HG03025 (cell line): ENCODE results near the gene RYR2.

Source experiments
- ATAC-seq: cut with Tn5 transposase; IDR thresholded peaks from one replicate; pipeline ENCODE4 v1.9.1; 2021; ENCODE audit warnings: mild to moderate bottlenecking, moderate library complexity; ENCODE audit not compliant: unreplicated experiment, low FRiP score

Gene RYR2

DNA sequence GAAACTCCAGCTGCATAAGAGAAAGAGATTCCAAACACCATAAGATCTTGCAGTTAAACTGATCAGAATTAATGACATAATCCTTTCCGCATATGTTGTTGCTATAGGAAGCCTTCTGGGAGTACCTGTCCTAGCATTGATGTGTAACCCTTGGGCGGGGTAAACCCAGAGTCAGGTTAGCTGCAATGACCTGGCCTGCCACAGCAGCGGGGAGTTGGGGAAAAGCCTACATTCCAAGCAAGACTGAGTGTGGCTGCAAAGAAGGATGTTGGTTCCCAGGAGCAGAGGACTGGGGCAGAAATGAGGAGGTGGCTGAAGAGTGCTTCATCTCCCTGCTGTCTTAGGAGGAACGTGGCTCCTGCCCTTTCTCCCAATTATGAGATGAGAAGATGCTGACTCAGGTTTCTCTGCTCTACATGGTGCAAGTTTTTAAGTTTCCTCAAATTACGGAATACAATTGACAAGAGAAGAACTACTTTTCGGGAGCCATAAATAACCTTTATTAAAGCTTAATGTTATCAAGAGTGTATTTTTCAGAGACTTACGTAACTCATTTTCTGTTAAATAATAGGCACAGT is 142.1 kb downstream of the RYR2 start:
- ATAC-seq = no peak

DNA sequence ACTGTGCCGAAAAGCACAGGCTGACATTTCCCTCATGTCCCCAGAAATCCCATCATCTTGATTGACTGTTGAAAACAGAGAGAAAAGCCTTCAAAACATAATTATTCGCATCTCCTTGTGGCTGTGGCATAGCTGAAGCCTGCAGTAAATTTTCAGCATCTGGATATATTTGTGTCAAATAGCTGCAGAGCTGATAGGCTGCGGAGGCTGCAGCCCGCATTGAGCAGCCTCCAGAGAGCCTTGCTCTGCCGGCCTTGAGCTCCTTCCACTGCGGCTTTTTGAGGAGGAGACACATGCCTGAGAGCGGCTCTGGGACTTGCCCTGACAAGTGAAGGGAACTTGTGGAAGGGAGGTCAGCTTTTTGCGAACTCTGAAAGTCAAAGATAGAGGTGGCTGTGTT is 144.7 kb downstream of the RYR2 start:
- no peak for ATAC-seq

DNA sequence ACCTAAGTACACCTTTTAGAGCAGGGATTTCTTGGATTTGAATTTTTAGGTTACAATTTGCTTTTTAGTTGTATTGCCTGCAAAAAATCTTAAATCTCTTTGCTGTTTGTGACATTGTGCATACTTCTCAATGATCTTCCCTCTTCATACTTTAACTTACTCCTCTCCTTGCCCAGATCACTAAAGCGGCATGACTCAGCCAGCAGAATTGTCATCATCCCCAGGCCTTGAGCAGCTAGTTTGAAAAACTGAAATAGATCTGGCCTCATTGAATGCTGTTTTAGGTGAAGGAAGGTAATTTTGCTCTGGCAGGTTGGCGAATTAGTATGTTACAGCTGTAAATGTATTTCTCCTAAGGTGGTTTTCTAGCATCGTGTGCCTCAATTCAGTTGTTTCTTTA is 145.9 kb downstream of the RYR2 start:
- no peak for ATAC-seq

GRCh38 chr1:237191403-237191802 is 149.4 kb downstream of the RYR2 start:
- ATAC-seq = no peak

- no peak for ATAC-seq
These were observed 155.8 kb downstream of the RYR2 start for GRCh38 chr1:237197470-237198425.

DNA sequence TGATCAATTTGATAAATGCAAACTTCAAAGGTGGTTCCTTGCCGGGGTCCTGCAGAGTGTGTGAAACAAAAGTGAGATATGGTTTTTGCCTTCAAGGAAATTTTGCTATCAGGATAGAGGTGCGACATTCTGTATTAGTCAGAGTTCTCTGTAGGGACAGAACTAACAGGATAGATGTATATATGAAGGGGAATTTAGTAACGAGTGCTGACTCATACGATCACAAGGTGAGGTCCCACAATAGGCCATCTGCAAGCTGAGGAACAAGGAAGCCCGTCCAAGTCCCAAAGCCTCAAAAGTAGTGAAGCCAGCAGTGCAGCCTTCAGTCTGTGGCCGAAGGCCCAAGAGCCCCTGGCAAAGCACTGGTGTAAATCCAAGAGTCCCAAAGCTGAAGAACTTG is 157.0 kb downstream of the RYR2 start:
- ATAC-seq = no peak

DNA sequence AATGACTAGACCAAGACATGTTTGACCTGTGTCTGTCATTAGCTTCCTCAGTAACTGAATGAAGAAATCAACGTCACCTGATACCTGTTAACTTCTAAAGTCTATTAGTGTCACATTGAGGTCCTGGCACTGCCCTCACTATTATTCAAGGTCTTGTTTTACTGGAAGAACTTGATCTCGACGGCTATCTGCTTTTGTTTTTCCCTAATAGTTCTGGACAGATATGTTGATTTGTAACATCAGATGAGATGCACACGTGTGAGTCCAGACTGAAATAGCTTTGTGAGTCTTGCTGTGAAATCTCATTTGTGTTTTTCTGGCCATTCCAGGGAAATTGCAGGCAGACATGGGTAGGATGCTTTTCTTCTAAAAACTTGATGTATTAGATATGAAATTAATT is 159.2 kb downstream of the RYR2 start:
- no peak for ATAC-seq

- ATAC-seq = no peak
These were observed 162.9 kb downstream of the RYR2 start for GRCh38 chr1:237204841-237205240.

- ATAC-seq = no peak
These were observed 163.5 kb downstream of the RYR2 start for GRCh38 chr1:237205400-237206064.

- ATAC-seq = no peak
These were observed 164.1 kb downstream of the RYR2 start for GRCh38 chr1:237206065-237206414.

GRCh38 chr1:237211031-237211430 is 169.0 kb downstream of the RYR2 start:
- no peak for ATAC-seq

GRCh38 chr1:237211540-237211939 is 169.6 kb downstream of the RYR2 start:
- no peak for ATAC-seq

DNA sequence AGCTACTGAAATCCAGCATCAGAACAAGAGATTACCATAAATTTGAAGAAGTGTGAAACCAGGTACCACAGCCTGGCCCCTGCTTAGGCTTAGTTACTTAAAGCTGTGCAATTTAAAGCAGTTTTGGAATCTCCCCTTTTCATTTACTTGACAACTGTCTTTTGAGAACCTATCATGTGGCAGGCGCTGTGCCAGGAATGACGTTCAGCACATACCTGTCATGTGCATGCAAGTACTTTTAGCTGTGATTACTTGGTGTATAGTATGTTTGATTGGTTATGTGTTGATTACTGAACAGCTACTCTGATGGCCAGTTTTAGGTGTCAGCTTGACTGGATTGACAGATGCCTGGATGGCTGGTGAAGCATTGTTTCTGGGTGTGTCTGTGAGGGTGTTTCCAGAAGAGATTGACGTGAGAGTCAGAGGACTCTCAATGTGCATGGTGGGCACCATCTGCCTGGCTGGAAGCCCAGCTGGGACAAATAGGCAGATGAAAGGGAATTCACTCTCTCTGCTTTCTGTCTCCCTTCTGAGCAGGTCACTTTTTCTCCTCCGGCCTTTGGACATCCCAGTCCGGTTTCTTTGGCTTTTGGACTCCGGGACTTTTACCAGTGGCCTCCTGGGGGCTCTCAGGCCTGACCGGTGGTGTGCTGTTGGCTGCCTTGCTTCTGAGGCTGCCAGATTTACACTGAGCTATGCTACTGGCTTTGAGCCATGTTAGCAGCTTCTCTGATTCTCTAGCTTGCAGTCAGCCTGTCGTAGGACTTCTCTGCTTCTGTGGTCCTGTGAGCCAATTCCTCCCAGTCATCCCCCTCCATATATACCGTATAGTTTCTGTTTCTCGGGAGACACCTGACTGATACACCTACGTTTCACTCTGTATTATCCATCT is 178.0 kb downstream of the RYR2 start:
- ATAC-seq = no peak

GRCh38 chr1:237223419-237223818 is 181.4 kb downstream of the RYR2 start:
- no peak for ATAC-seq

DNA sequence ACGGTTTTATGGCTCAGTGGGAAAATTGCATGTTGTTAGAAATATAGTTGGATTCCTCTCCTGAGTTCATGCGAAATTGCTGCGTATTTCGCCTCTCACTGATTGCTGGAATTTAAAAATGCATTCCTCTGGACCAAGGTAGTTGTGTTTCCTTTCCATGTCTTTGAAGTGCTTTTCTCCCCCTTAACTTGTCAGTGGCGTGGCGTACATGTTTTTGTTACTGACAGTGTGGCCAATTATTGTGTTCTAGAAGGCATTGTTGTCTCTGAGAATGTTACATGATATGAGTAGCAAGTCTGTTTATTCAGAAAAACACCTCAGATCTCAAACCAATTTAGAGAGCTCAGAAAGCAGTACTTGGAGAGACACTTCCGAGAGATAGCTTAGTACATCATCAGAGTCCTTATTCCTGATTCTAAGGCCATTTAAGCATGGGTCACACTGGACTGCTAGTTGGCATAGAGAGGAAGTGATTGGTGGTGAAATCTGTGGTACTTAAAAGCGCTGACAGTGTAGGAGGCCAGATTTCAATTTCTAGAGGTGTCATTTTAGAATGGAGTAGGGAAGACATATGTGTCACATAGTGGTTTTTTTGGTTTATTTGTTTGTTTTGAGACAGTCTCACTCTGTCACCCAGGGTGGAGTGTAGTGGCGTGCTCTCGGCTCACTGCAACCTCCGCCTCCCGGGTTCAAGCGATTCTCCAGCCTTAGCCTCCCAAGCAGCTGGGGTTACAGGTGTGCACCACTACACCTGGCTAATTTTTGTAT is 184.4 kb downstream of the RYR2 start:
- no peak for ATAC-seq

DNA sequence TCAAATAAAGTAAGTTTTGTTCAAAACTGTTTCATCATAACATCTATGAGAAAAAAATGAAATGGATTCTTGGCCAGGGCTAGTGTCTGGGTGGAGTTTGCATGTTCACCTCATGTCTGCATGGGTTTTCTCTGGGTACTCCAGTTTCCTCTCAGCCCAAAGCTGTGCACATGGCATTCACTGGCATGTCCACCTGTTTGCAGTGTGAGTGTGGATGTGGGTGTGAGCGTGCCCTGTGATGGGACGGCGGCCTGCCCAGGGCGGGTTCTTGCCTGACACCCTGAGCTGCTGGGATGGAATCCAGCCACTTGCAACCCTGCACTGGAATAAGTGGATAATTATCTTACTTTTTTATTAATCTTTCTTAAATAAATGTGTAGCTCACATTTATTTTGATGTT is 185.5 kb downstream of the RYR2 start:
- no peak for ATAC-seq

DNA sequence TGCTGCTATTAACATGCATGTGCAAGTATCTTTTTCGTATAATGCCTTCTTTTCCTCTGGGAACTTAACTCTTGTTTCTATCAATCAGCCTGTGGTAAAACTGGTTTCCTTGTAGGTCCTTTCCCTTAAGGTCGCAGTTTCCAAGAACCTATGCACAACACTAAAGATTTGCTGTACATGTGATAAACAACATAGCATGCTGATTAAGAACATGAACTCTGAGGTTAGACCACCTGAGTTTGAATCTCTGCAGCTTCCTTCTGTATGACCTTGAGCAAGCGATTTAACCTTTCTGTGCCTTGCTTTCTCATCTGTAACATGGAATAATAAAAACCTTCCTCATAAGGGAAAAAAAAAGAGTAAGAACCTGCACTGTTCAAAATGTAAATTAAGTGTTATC is 186.4 kb downstream of the RYR2 start:
- ATAC-seq = no peak

DNA sequence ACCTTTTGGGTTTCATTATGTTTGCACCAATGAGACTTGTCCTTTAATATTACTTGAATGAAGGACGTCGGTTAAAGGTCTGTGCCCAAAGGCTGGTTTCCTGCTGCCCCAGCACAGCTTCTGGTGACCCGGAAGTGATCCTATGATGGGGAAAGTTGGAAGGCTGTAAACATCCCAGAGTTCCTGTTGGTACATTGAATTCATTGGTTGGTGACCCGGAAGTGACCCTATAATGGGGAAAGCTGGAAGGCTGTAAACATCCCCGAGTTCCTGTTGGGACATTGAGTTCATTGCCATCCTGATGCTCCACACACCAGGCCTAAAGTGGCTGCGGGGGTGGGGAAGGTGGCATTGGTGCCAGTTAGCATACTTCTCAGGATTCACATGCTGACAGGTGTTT is 187.3 kb downstream of the RYR2 start:
- ATAC-seq = no peak

DNA sequence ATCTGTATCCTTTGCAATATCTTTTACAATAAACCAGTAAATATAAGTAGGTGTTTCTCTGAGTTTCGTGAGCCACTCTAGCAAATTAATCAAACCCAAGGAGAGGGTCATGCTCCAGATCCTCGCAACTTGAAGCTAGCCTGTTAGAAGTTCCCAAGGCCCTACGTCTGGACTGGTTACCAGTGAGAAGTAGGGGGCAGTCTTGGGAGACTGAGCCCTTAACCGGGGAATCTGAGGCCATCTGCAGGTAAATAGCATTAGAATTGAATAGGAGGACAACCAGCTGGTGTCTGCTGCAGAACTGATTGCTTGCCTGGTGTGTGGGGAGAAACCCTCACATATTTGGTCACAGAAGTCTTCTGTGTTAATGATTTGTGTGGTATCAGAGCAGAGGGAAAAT is 190.5 kb downstream of the RYR2 start:
- ATAC-seq = no peak

- no peak for ATAC-seq
These were observed 193.1 kb downstream of the RYR2 start for GRCh38 chr1:237235091-237235490.
